ENCODE results near the gene C16orf96.
A peak's percentile ranks its signal among the peaks of the same experiment; 100 is the strongest.

C16orf96 gene

GRCh38 chr16:4517812-4518680 lies 38.1 kb upstream of the C16orf96 start:
- peak; percentile 79 for TF ChIP-seq RAD21 (IDR thresholded peaks at IDR 0.05; ENCODE audit: low read depth)
- no peak for TF ChIP-seq FOXM1 (IDR thresholded peaks at IDR 0.05; ENCODE audit: borderline replicate concordance, low read depth)

GRCh38 chr16:4519274-4520058 lies 36.7 kb upstream of the C16orf96 start:
- TF ChIP-seq ZBTB7A (IDR thresholded peaks at IDR 0.05; ENCODE audit: low read depth): no peak
- TF ChIP-seq NFIC (IDR thresholded peaks at IDR 0.05): peak; percentile 51; the same call in 1 of the 2 replicates

GRCh38 chr16:4520913-4521312 lies 35.2 kb upstream of the C16orf96 start:
- no peak for TF ChIP-seq EP300 (IDR thresholded peaks at IDR 0.05; ENCODE audit: borderline replicate concordance)

GRCh38 chr16:4522051-4522581 lies 34.0 kb upstream of the C16orf96 start:
- TF ChIP-seq CREB1 (IDR thresholded peaks at IDR 0.05; ENCODE audit: low read depth): no peak
- TF ChIP-seq TAF1 (IDR thresholded peaks at IDR 0.05; ENCODE audit: low read depth): no peak
- no peak for TF ChIP-seq TCF12 (IDR thresholded peaks at IDR 0.05; ENCODE audit: low read depth)
- no peak for TF ChIP-seq NFIC (IDR thresholded peaks at IDR 0.05)
- TF ChIP-seq MAX (IDR thresholded peaks at IDR 0.05): no peak
- no peak for TF ChIP-seq FOXM1 (IDR thresholded peaks at IDR 0.05; ENCODE audit: borderline replicate concordance, low read depth)
- no peak for TF ChIP-seq EGR1 (IDR thresholded peaks at IDR 0.05)
- no peak for TF ChIP-seq CEBPB (IDR thresholded peaks at IDR 0.05)
- TF ChIP-seq YY1 (IDR thresholded peaks at IDR 0.05; ENCODE audit: low read depth): no peak
- TF ChIP-seq REST (IDR thresholded peaks at IDR 0.05; ENCODE audit: low read depth): no peak
- no peak for TF ChIP-seq EP300 (IDR thresholded peaks at IDR 0.05; ENCODE audit: borderline replicate concordance)
- no peak for TF ChIP-seq USF1 (IDR thresholded peaks at IDR 0.05)
- no peak for TF ChIP-seq TEAD4 (IDR thresholded peaks at IDR 0.05)
- no peak for TF ChIP-seq RAD21 (IDR thresholded peaks at IDR 0.05; ENCODE audit: low read depth)
- no peak for TF ChIP-seq ZBTB7A (IDR thresholded peaks at IDR 0.05; ENCODE audit: low read depth)

- no peak for TF ChIP-seq RAD21 (IDR thresholded peaks at IDR 0.05; ENCODE audit: low read depth)
- no peak for TF ChIP-seq EGR1 (IDR thresholded peaks at IDR 0.05)
- no peak for TF ChIP-seq REST (IDR thresholded peaks at IDR 0.05; ENCODE audit: low read depth)
- TF ChIP-seq TAF1 (IDR thresholded peaks at IDR 0.05; ENCODE audit: low read depth): no peak
- no peak for TF ChIP-seq TEAD4 (IDR thresholded peaks at IDR 0.05)
- no peak for TF ChIP-seq USF1 (IDR thresholded peaks at IDR 0.05)
- TF ChIP-seq TCF12 (IDR thresholded peaks at IDR 0.05; ENCODE audit: low read depth): no peak
- no peak for TF ChIP-seq FOXM1 (IDR thresholded peaks at IDR 0.05; ENCODE audit: borderline replicate concordance, low read depth)
Measured at GRCh38 chr16:4523686-4524085, 32.5 kb upstream of the C16orf96 start.

GRCh38 chr16:4524571-4524970 lies 31.6 kb upstream of the C16orf96 start:
- TF ChIP-seq TCF12 (IDR thresholded peaks at IDR 0.05; ENCODE audit: low read depth) (no peak), YY1 (IDR thresholded peaks at IDR 0.05; ENCODE audit: low read depth) (no peak), FOXM1 (IDR thresholded peaks at IDR 0.05; ENCODE audit: borderline replicate concordance, low read depth) (no peak), EGR1 (IDR thresholded peaks at IDR 0.05) (no peak), MAX (IDR thresholded peaks at IDR 0.05) (no peak), CEBPB (IDR thresholded peaks at IDR 0.05) (no peak), ZBTB7A (IDR thresholded peaks at IDR 0.05; ENCODE audit: low read depth) (no peak), REST (IDR thresholded peaks at IDR 0.05; ENCODE audit: low read depth) (no peak)
